Activated naive CD8-positive, alpha-beta T cell (primary cell): Measurements from ENCODE around the gene KRTAP3-1.
"Not testable (repeated sequence)": the region's sequence is repeated elsewhere in the genome, so short reads cannot be mapped to it uniquely, and the experiment has no call there.

Source experiments
- H3K27ac Mint-ChIP-seq: one replicate; pipeline ENCODE4 v1.8.0; 2021; ENCODE audit warnings: mixed read lengths
- H3K27me3 Mint-ChIP-seq: one replicate; pipeline ENCODE4 v1.8.0; 2021; ENCODE audit warnings: mixed read lengths
- H3K36me3 Mint-ChIP-seq: one replicate; pipeline ENCODE4 v1.8.0; 2021; ENCODE audit warnings: mixed read lengths
- H3K4me1 Mint-ChIP-seq: one replicate; pipeline ENCODE4 v1.8.0; 2021; ENCODE audit warnings: low read depth, mixed read lengths
- H3K4me3 Mint-ChIP-seq: one replicate; pipeline ENCODE4 v1.8.0; 2021; ENCODE audit warnings: mild to moderate bottlenecking, mixed read lengths
- H3K9me3 Mint-ChIP-seq: one replicate; pipeline ENCODE4 v1.8.0; 2021; ENCODE audit warnings: low read depth, mixed read lengths

Gene KRTAP3-1

GRCh38 chr17:41002814-41003213 is 6.1 kb downstream of the KRTAP3-1 start:
- Mint-ChIP-seq H3K36me3 (no peaks in the 10 kb centered on the region), H3K9me3 (no peaks in the 10 kb centered on the region), H3K27me3 (peaks cover 7% of the 10 kb centered on the region), H3K4me1 (no peaks in the 10 kb centered on the region), H3K27ac (no peak overlapping the region), H3K4me3 (no peak overlapping the region)

GRCh38 chr17:41001795-41002194 is 7.1 kb downstream of the KRTAP3-1 start:
- Mint-ChIP-seq H3K27me3 (peaks cover 14% of the 10 kb centered on the region), H3K4me3 (no peak overlapping the region), H3K9me3 (no peaks in the 10 kb centered on the region), H3K36me3 (no peaks in the 10 kb centered on the region), H3K4me1 (no peaks in the 10 kb centered on the region), H3K27ac (no peak overlapping the region)

DNA sequence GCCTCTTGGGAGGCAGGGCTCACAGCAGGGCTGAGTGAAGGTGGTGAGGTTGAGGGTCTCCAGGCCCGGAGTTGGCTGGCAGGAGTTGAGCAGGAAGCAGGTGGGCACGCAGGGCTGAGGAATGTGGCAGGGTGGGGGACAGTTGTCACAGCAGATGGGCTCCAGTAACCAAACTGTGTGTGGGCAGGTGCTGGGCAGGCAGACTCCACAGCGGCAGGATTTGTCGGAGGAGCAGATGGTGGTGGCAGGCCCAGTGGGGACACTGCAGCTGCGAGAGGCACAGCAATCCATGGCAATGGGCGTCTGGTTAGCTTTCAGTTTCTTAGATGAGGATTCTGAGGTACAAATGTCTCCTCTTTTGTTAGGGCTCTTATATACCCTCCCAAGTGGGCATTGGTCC is 9.4 kb downstream of the KRTAP3-1 start, which contains the start of gene KRTAP3-2:
Gene KRTAP3-2 (minus strand): TSS at position 344 of the 400 bp plus-strand sequence. CDS start 53 bp downstream, at position 291.
- H3K27ac Mint-ChIP-seq, H3K36me3 Mint-ChIP-seq, H3K4me3 Mint-ChIP-seq, H3K4me1 Mint-ChIP-seq, H3K9me3 Mint-ChIP-seq: not testable (repeated sequence)
- H3K27me3 Mint-ChIP-seq: peaks cover 22% of the 10 kb centered on the region

GRCh38 chr17:40997361-40997760 is 11.6 kb downstream of the KRTAP3-1 start:
- H3K9me3 Mint-ChIP-seq: no peaks in the 10 kb centered on the region
- H3K27me3 Mint-ChIP-seq: peaks cover 29% of the 10 kb centered on the region
- H3K36me3 Mint-ChIP-seq: no peaks in the 10 kb centered on the region
- no peaks in the 10 kb centered on the region for H3K4me1 Mint-ChIP-seq
- H3K4me3 Mint-ChIP-seq: no peak overlapping the region
- H3K27ac Mint-ChIP-seq: no peak overlapping the region

- Mint-ChIP-seq H3K4me1 (no peaks in the 10 kb centered on the region), H3K36me3 (no peaks in the 10 kb centered on the region), H3K27me3 (peaks cover 32% of the 10 kb centered on the region), H3K27ac (no peak overlapping the region), H3K9me3 (no peaks in the 10 kb centered on the region), H3K4me3 (no peak overlapping the region)
Observed at GRCh38 chr17:40996829-40997228, 12.1 kb downstream of the KRTAP3-1 start.

DNA sequence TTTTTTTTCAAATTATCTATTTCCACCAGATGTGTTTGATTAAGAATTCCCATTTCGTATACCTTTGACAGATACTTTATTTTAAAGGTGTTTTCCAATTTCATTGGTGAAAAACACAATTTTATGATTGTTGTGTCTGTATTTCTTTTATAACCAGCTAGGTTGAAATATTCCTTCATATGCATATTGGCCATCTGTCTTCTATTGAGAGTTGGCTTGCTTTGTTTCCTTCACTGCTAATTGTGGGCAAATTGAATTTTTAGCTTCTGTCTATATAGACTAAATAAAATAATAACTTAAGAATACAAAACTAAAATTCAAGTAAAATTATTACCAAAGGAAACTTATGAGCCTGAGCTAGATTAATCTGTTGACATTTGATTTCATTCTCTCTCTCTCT is 13.8 kb downstream of the KRTAP3-1 start:
- H3K4me1 Mint-ChIP-seq: no peaks in the 10 kb centered on the region
- no peak overlapping the region for H3K4me3 Mint-ChIP-seq
- H3K36me3 Mint-ChIP-seq: no peaks in the 10 kb centered on the region
- peaks cover 32% of the 10 kb centered on the region for H3K27me3 Mint-ChIP-seq
- no peak overlapping the region for H3K27ac Mint-ChIP-seq
- no peaks in the 10 kb centered on the region for H3K9me3 Mint-ChIP-seq

GRCh38 chr17:40993839-40994238 is 15.1 kb downstream of the KRTAP3-1 start, which contains the start of gene KRTAP3-3:
Gene KRTAP3-3 (minus strand): TSS chr17:40994164. CDS start chr17:40994097, 67 bp downstream.
- Mint-ChIP-seq H3K36me3 (no peaks in the 10 kb centered on the region), H3K27ac (no peak within 1 kb of the TSS), H3K9me3 (no peaks in the 10 kb centered on the region), H3K4me1 (no peaks in the 10 kb centered on the region), H3K4me3 (no peak within 1 kb of the TSS), H3K27me3 (peaks cover 27% of the 10 kb centered on the region)

DNA sequence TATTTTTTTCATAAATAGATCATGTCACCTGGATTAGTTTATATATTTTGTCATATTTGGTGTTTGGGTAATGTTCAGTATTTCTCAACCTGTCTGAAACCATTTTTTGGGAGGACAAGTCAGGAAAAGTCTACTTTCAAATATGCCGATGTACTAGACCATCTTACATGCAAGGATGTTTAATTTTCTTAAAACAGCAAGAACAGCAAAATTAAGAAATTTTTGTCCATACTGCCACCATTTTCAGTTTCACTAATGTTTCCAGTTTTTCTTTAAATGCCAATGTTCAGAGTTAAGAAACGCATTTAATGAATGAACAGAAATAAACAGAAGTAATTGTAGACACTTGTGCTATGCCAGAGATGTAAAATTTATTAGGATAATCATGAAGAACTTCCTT is 15.8 kb downstream of the KRTAP3-1 start:
- Mint-ChIP-seq H3K27me3 (peaks cover 27% of the 10 kb centered on the region), H3K4me1 (no peaks in the 10 kb centered on the region), H3K36me3 (no peaks in the 10 kb centered on the region), H3K27ac (no peak overlapping the region), H3K4me3 (no peak overlapping the region), H3K9me3 (no peaks in the 10 kb centered on the region)

DNA sequence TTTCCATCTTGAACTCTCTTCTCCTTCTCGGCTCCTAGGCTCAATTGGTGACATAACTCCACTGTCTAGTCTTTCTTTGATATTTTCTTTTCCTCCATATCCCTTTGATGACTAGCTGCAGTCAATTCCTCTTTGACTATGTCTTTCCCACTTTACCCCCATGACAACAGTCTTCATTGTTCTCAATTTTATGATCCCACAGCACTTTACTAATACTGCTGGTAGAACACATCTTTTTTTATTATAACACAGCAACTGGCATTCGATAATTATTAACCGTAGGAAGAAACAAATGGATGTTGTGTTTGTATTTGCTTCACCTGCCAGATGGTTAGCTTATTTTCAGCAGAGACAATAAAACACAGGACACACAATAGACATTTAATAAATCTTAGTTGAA is 16.3 kb downstream of the KRTAP3-1 start:
- Mint-ChIP-seq H3K4me3 (no peak overlapping the region), H3K4me1 (no peaks in the 10 kb centered on the region), H3K9me3 (no peaks in the 10 kb centered on the region), H3K27me3 (peaks cover 25% of the 10 kb centered on the region), H3K27ac (no peak overlapping the region), H3K36me3 (no peaks in the 10 kb centered on the region)

- no peaks in the 10 kb centered on the region for H3K9me3 Mint-ChIP-seq
- peaks cover 7% of the 10 kb centered on the region for H3K27me3 Mint-ChIP-seq
- H3K4me3 Mint-ChIP-seq: no peak overlapping the region
- H3K36me3 Mint-ChIP-seq: no peaks in the 10 kb centered on the region
- H3K4me1 Mint-ChIP-seq: no peaks in the 10 kb centered on the region
- H3K27ac Mint-ChIP-seq: no peak overlapping the region
Observed at GRCh38 chr17:40986920-40987319, 22.0 kb downstream of the KRTAP3-1 start.

GRCh38 chr17:40984226-40984625 is 24.7 kb downstream of the KRTAP3-1 start, which contains the start of gene KRT40:
Gene KRT40 (minus strand): TSS chr17:40984326. CDS start chr17:40984273, 53 bp downstream.
- no peaks in the 10 kb centered on the region for H3K36me3 Mint-ChIP-seq
- peaks cover 9% of the 10 kb centered on the region for H3K27me3 Mint-ChIP-seq
- no peak within 1 kb of the TSS for H3K27ac Mint-ChIP-seq
- H3K9me3 Mint-ChIP-seq: no peaks in the 10 kb centered on the region
- no peaks in the 10 kb centered on the region for H3K4me1 Mint-ChIP-seq
- H3K4me3 Mint-ChIP-seq: no peak within 1 kb of the TSS

GRCh38 chr17:40981115-40981514 is 27.8 kb downstream of the KRTAP3-1 start:
- Mint-ChIP-seq H3K27me3 (peaks cover 8% of the 10 kb centered on the region), H3K36me3 (no peaks in the 10 kb centered on the region), H3K4me3 (no peak overlapping the region), H3K9me3 (no peaks in the 10 kb centered on the region), H3K4me1 (no peaks in the 10 kb centered on the region), H3K27ac (no peak overlapping the region)

- no peaks in the 10 kb centered on the region for H3K9me3 Mint-ChIP-seq
- no peaks in the 10 kb centered on the region for H3K36me3 Mint-ChIP-seq
- no peak overlapping the region for H3K4me3 Mint-ChIP-seq
- H3K4me1 Mint-ChIP-seq: no peaks in the 10 kb centered on the region
- peaks cover 8% of the 10 kb centered on the region for H3K27me3 Mint-ChIP-seq
- H3K27ac Mint-ChIP-seq: no peak overlapping the region
Observed at GRCh38 chr17:40980596-40980995, 28.3 kb downstream of the KRTAP3-1 start.

- no peak overlapping the region for H3K27ac Mint-ChIP-seq
- no peaks in the 10 kb centered on the region for H3K36me3 Mint-ChIP-seq
- no peaks in the 10 kb centered on the region for H3K9me3 Mint-ChIP-seq
- no peaks in the 10 kb centered on the region for H3K4me1 Mint-ChIP-seq
- H3K4me3 Mint-ChIP-seq: no peak overlapping the region
- peaks cover 13% of the 10 kb centered on the region for H3K27me3 Mint-ChIP-seq
Observed at GRCh38 chr17:40980117-40980516, 28.8 kb downstream of the KRTAP3-1 start.

- Mint-ChIP-seq H3K4me3 (no peak overlapping the region), H3K9me3 (no peaks in the 10 kb centered on the region), H3K27me3 (peaks cover 11% of the 10 kb centered on the region), H3K27ac (no peak overlapping the region), H3K4me1 (no peaks in the 10 kb centered on the region), H3K36me3 (no peaks in the 10 kb centered on the region)
Observed at GRCh38 chr17:40978575-40979151, 30.3 kb downstream of the KRTAP3-1 start.

- Mint-ChIP-seq H3K4me3 (no peak overlapping the region), H3K27ac (no peak overlapping the region), H3K36me3 (no peaks in the 10 kb centered on the region), H3K4me1 (no peaks in the 10 kb centered on the region), H3K27me3 (peaks cover 10% of the 10 kb centered on the region), H3K9me3 (no peaks in the 10 kb centered on the region)
Observed at GRCh38 chr17:40975516-40975915, 33.4 kb downstream of the KRTAP3-1 start.
